ENCODE results near the gene FSIP1.

DNA sequence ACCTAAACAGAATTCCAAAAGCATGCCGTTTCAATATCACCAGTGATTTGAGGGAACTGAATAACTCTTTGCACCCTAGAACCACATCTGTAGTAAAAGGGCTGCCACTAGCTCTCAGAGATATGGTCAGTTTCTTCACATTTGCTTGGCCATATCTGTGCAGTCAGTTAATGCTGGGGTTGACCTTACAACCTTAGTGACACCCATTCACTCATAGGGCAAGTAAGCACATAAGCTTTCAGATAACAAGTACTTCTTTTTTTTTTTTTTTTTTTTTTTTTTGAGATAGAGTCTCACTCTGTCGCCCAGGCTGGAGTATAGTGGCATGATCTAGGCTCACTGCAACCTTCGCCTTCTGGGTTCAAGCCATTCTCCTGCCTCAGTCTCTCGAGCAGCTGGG, 20.4 kb upstream of the FSIP1 start:
- TF ChIP-seq CTCF (IDR thresholded peaks at IDR 0.05; ENCODE audit: low read length) (no peak), EZH2 (IDR thresholded peaks at IDR 0.05; ENCODE audit: borderline replicate concordance, low read length) (no peak)
